SJCRH30 (cell line): Measurements from ENCODE around the gene CRABP1. TPM values are rescaled to one million over a fixed set of nuclear protein-coding genes. Genes with fewer than 3 reads are reported as not detected.

Source experiments
- DNase-seq, 2 experiments: peaks; one replicate each; pipeline ENCODE4 v3.0.0-alpha.2; 2015 to 2020
- H3K27ac ChIP-seq: fragments of 250-450 bp; sonication (Bioruptor Pico); 2 replicates; pipeline ENCODE4 v1.5.1; 2020; ENCODE audit warnings: mild to moderate bottlenecking, moderate library complexity
- H3K27me3 ChIP-seq: fragments of 250-450 bp; sonication (Bioruptor Pico); 2 replicates; pipeline ENCODE4 v1.5.1; 2020; ENCODE audit warnings: mild to moderate bottlenecking, moderate library complexity
- H3K36me3 ChIP-seq: fragments of 250-450 bp; sonication (Bioruptor Pico); 2 replicates; pipeline ENCODE4 v1.5.1; 2020; ENCODE audit warnings: mild to moderate bottlenecking, moderate library complexity
- H3K4me1 ChIP-seq: fragments of 250-450 bp; sonication (Bioruptor Pico); 2 replicates; pipeline ENCODE4 v1.5.1; 2020; ENCODE audit warnings: mild to moderate bottlenecking, moderate library complexity
- H3K4me3 ChIP-seq: fragments of 250-450 bp; sonication (Bioruptor Pico); 2 replicates; pipeline ENCODE4 v1.5.1; 2020; ENCODE audit warnings: mild to moderate bottlenecking, moderate library complexity
- H3K9me3 ChIP-seq: fragments of 250-450 bp; sonication (Bioruptor Pico); replicated peaks from 2 replicates; pipeline ENCODE4 v1.5.1; 2020; ENCODE audit warnings: mild to moderate bottlenecking, moderate library complexity
- total RNA-seq: library from RNA; depleted of rRNA; stranded (reverse); fragments of >200 nt; shearing (Covaris generic); gene quantifications from 2 replicates; pipeline ENCODE4 v1.2.3, GENCODE V29; 2014

The CRABP1 gene
- total RNA-seq, 1 experiment from 2014 or later, result not detected

DNA sequence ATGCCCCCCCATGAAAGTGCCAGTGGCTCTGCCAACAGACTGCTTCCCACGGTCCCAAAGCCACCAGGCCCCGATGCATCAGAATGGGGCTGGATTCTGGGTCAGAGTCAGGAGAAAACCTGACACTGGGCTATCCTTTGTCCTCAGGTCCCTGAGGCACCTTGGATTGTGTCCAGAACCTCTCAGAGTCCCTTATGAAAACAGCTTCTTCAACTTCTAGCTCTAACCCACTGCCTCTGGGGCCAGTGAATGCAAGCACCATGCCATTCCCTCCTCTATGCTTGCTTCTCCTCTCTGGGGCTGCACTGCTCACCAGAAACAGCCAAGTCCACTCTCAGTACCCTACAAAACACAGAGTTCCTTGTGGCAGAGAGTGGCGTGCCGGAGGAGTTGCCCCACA is 9.9 kb downstream of the CRABP1 start:
- Histone ChIP-seq H3K27ac (no peak overlapping the region), H3K27me3 (peaks cover 12% of the 10 kb centered on the region), H3K9me3 (no peaks in the 10 kb centered on the region), H3K36me3 (no peaks in the 10 kb centered on the region), H3K4me1 (peaks cover 5% of the 10 kb centered on the region; the same call in 1 of the 2 replicates), H3K4me3 (no peak overlapping the region)
- no peak for DNase-seq

GRCh38 chr15:78351539-78351938 is 11.4 kb downstream of the CRABP1 start:
- peaks cover 5% of the 10 kb centered on the region; the same call in 1 of the 2 replicates for H3K4me1 ChIP-seq
- no peak overlapping the region for H3K4me3 ChIP-seq

GRCh38 chr15:78353093-78353492 is 12.9 kb downstream of the CRABP1 start:
- no peaks in the 10 kb centered on the region for H3K9me3 ChIP-seq
- H3K36me3 ChIP-seq, result no peaks in the 10 kb centered on the region
- H3K4me1 ChIP-seq, result peaks cover 5% of the 10 kb centered on the region; the same call in 1 of the 2 replicates
- no peak overlapping the region for H3K27ac ChIP-seq
- DNase-seq, result peak; percentile 33 to 80
- H3K4me3 ChIP-seq, result no peak overlapping the region
- H3K27me3 ChIP-seq, result no peaks in the 10 kb centered on the region

More at GRCh38 chr15:78351539-78351938, 11.4 kb downstream of the CRABP1 start:
- no peaks in the 10 kb centered on the region for H3K9me3 ChIP-seq
- 0 out of 2 replicates have a peak, but pooled peaks cover 1% of the 10 kb centered on the region for H3K27me3 ChIP-seq
- H3K36me3 ChIP-seq, result no peaks in the 10 kb centered on the region
- DNase-seq, result no peak
- no peak overlapping the region for H3K27ac ChIP-seq

DNA sequence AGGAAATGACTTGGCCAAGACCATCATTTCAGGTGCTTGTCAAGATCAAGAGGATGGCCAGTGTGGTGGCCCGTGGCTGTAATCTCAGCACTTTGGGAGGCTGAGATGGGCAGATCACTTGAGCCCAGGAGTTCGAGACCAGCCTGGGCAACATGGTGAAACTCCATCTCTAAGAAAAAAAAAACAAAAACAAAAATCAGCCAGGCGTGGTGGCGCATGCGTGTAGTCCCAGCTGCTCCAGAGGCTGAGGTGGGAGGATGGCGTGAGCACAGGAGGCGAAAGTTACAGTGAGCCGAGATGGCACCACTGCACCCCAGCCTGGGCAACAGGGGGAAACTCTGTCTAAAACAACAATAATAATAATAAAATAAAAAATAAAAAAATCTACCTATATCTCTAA is 15.0 kb downstream of the CRABP1 start:
- Histone ChIP-seq H3K4me3 (no peak overlapping the region), H3K36me3 (no peaks in the 10 kb centered on the region), H3K9me3 (no peaks in the 10 kb centered on the region), H3K27ac (no peak overlapping the region), H3K27me3 (no peaks in the 10 kb centered on the region), H3K4me1 (peaks cover 5% of the 10 kb centered on the region; the same call in 1 of the 2 replicates)
- no peak for DNase-seq

- peak; percentile 25 to 28 for DNase-seq
- no peaks in the 10 kb centered on the region for H3K9me3 ChIP-seq
- no peak overlapping the region for H3K27ac ChIP-seq
- no peaks in the 10 kb centered on the region; the same call in 1 of the 2 replicates for H3K4me1 ChIP-seq
- H3K27me3 ChIP-seq, result no peaks in the 10 kb centered on the region
- no peaks in the 10 kb centered on the region for H3K36me3 ChIP-seq
- no peak overlapping the region for H3K4me3 ChIP-seq
These were observed 18.1 kb downstream of the CRABP1 start for GRCh38 chr15:78358102-78358870.

GRCh38 chr15:78359041-78359808 is 19.1 kb downstream of the CRABP1 start:
- Histone ChIP-seq H3K4me1 (no peaks in the 10 kb centered on the region), H3K27ac (no peak overlapping the region), H3K4me3 (no peak overlapping the region), H3K27me3 (no peaks in the 10 kb centered on the region), H3K36me3 (no peaks in the 10 kb centered on the region), H3K9me3 (no peaks in the 10 kb centered on the region)
- no peak for DNase-seq

DNA sequence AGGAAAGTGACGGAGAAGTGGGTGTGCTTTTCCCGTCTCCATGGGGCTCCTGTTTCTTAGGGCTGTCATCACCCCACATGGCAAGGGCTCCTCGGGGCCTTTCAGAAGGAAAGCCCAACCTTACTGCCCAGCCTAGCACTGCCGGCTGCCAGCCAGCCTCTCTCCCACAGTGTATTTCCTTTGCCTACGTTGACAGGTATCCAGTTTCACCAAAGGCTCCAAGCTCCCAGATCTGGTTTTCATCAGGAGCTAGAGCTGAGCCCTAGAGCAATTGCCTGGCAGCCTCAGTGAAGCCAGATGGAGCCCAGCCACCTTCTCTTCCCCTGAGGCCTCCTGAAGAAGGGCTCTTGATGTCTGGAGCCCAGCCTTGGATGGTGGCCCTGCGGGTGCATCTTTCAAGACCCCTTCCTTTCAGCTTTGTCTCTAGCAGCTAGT is 20.2 kb downstream of the CRABP1 start:
- no peak overlapping the region for H3K27ac ChIP-seq
- no peaks in the 10 kb centered on the region for H3K4me1 ChIP-seq
- peaks cover under 1% of the 10 kb centered on the region; the same call in 1 of the 2 replicates for H3K27me3 ChIP-seq
- no peaks in the 10 kb centered on the region for H3K36me3 ChIP-seq
- peak in 1 of 2 experiments; percentile 42 for DNase-seq
- H3K4me3 ChIP-seq, result no peak overlapping the region
- H3K9me3 ChIP-seq, result no peaks in the 10 kb centered on the region

DNA sequence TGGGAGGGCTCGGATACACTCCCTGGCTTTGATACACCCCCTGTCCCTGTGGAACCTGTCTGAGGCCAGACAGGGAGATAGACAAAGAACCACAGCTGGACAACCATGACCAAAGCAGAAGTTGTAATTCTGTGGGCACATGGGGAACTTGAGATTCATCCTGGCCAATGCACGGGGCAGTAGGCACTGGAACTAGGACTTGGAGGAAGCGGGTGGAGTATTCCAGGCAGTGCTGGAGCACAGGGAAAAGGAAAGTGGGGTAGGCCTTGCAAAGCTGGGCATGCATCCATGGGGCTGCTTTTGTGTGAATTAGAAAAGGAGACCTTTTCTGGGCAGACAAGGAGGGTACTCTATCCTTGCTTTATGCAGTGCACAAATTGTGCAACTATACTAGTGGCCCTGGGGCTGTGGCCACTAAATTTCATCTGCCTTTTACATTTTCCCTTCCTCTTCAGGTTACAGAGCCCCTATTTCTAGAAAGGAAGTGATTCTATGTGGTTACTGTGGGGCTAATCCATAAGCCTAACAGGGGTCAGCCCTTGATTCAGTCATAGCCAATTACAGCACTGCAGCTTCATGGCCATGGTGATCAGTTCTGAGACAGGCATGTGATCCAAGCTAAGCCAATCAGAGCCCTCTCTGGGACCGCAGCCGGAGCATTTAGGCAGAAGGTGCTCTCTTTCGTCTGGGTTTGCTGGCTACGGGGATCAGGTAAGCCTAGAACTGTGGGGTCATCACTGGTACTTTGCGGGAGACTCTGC is 21.0 kb downstream of the CRABP1 start:
- Histone ChIP-seq H3K27ac (no peak overlapping the region), H3K27me3 (peaks cover 3% of the 10 kb centered on the region; the same call in 1 of the 2 replicates), H3K4me3 (no peak overlapping the region), H3K4me1 (no peaks in the 10 kb centered on the region), H3K36me3 (no peaks in the 10 kb centered on the region), H3K9me3 (no peaks in the 10 kb centered on the region)
- DNase-seq, result peak in 1 of 2 experiments; percentile 17

DNA sequence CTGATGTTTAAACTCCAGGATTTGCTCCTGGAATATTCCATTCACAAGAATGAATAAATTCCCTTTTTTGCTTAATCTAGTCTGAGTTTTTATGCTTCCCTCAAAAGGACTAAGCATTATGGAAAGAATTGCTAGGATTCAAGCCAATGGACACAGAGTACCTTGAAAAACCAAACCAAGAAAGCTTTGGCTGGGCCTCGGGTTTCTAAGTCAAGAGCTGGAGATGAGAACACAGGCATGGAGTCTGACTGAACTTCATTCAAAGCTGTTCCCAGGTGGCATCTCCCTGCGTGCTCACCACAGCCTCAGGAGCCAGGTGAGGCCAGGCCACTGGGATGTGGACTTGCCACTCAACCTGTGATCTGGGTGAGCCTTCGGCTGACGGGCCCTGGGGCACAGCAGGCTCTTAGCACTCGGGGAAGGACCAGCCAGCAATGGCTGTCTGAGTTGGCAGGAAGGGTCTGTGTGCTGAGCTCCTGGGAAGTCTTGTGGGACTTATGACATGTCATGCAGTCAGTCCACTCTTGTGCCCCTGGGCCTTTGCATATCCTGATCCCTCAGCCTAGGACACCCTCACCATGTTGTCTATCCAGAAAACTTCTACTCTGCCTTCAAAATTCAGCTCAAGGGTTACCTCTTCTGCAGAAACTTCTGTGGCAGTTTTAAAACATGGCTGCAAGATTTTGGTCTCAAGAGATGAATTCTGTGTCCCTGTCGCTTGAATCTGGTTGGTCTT is 21.8 kb downstream of the CRABP1 start:
- DNase-seq, result no peak
- no peaks in the 10 kb centered on the region for H3K4me1 ChIP-seq
- H3K36me3 ChIP-seq, result no peaks in the 10 kb centered on the region
- H3K27ac ChIP-seq, result no peak overlapping the region
- H3K27me3 ChIP-seq, result peaks cover 3% of the 10 kb centered on the region; the same call in 1 of the 2 replicates
- no peak overlapping the region for H3K4me3 ChIP-seq
- no peaks in the 10 kb centered on the region for H3K9me3 ChIP-seq

- Histone ChIP-seq H3K36me3 (no peaks in the 10 kb centered on the region), H3K27ac (no peak overlapping the region)
These were observed 22.7 kb downstream of the CRABP1 start for GRCh38 chr15:78362716-78363380.

DNA sequence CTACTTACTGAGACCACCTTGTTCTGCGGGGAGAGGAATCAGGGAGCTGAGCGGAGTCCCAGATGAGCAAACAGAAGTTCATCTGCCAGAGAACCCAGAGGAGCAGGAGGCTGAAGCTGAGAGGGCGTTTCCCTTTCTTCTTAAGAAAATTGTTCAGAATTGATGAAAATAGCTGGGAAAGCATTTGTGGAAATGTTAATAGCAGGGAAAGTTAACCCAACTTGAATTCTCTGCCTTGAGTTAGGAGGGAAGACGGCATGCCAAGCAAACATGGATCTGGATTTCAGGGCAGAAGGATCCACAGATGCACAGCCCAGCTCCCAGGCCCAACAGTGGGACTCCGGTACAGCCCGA is 23.2 kb downstream of the CRABP1 start:
- no peaks in the 10 kb centered on the region for H3K9me3 ChIP-seq
- H3K36me3 ChIP-seq, result no peaks in the 10 kb centered on the region
- peaks cover 3% of the 10 kb centered on the region; the same call in 1 of the 2 replicates for H3K27me3 ChIP-seq
- H3K4me3 ChIP-seq, result no peak overlapping the region
- DNase-seq, result no peak
- H3K27ac ChIP-seq, result no peak overlapping the region
- no peaks in the 10 kb centered on the region for H3K4me1 ChIP-seq

More at GRCh38 chr15:78362716-78363380, 22.7 kb downstream of the CRABP1 start:
- no peak for DNase-seq
- H3K4me3 ChIP-seq, result no peak overlapping the region
- H3K9me3 ChIP-seq, result no peaks in the 10 kb centered on the region
- peaks cover 3% of the 10 kb centered on the region; the same call in 1 of the 2 replicates for H3K27me3 ChIP-seq
- no peaks in the 10 kb centered on the region for H3K4me1 ChIP-seq

GRCh38 chr15:78364233-78364632 is 24.1 kb downstream of the CRABP1 start:
- Histone ChIP-seq H3K27ac (no peak overlapping the region), H3K27me3 (peaks cover 9% of the 10 kb centered on the region; the same call in 1 of the 2 replicates), H3K4me3 (no peak overlapping the region), H3K4me1 (no peaks in the 10 kb centered on the region), H3K9me3 (no peaks in the 10 kb centered on the region), H3K36me3 (no peaks in the 10 kb centered on the region)
- DNase-seq, result peak in 1 of 2 experiments; percentile 17

GRCh38 chr15:78365917-78366316 is 25.8 kb downstream of the CRABP1 start:
- Histone ChIP-seq H3K27ac (no peak overlapping the region), H3K4me3 (no peak overlapping the region), H3K36me3 (no peaks in the 10 kb centered on the region), H3K4me1 (no peaks in the 10 kb centered on the region), H3K9me3 (no peaks in the 10 kb centered on the region), H3K27me3 (peaks cover 14% of the 10 kb centered on the region)
- no peak for DNase-seq
